HUES6 (cell line): Measurements from ENCODE around the gene PLXDC1.

ENCODE experiments used
- H3K27ac ChIP-seq: 2 replicates; pipeline ENCODE4 v1.7.0; 2013; ENCODE audit warnings: low read depth, mild to moderate bottlenecking, low read length, inconsistent platforms
- H3K27me3 ChIP-seq: 2 replicates; pipeline ENCODE4 v1.6.1; 2013; ENCODE audit warnings: low read length; ENCODE audit not compliant: control insufficient read depth, insufficient read depth
- H3K36me3 ChIP-seq: 2 replicates; pipeline ENCODE4 v1.6.1; 2013; ENCODE audit warnings: low read length; ENCODE audit not compliant: control insufficient read depth, insufficient read depth
- H3K4me1 ChIP-seq: 2 replicates; pipeline ENCODE4 v1.6.1; 2013; ENCODE audit warnings: low read length; ENCODE audit not compliant: control insufficient read depth, insufficient read depth
- H3K4me3 ChIP-seq: 2 replicates; pipeline ENCODE4 v1.5.1; 2013; ENCODE audit warnings: low read depth, low read length
- H3K9ac ChIP-seq: one replicate; pipeline ENCODE4 v1.6.1; 2013; ENCODE audit warnings: mild to moderate bottlenecking, low read length
- H3K9me3 ChIP-seq: 2 replicates; pipeline ENCODE4 v1.6.1; 2013; ENCODE audit warnings: low read depth, low read length; ENCODE audit not compliant: control insufficient read depth, insufficient read depth

PLXDC1 gene

DNA sequence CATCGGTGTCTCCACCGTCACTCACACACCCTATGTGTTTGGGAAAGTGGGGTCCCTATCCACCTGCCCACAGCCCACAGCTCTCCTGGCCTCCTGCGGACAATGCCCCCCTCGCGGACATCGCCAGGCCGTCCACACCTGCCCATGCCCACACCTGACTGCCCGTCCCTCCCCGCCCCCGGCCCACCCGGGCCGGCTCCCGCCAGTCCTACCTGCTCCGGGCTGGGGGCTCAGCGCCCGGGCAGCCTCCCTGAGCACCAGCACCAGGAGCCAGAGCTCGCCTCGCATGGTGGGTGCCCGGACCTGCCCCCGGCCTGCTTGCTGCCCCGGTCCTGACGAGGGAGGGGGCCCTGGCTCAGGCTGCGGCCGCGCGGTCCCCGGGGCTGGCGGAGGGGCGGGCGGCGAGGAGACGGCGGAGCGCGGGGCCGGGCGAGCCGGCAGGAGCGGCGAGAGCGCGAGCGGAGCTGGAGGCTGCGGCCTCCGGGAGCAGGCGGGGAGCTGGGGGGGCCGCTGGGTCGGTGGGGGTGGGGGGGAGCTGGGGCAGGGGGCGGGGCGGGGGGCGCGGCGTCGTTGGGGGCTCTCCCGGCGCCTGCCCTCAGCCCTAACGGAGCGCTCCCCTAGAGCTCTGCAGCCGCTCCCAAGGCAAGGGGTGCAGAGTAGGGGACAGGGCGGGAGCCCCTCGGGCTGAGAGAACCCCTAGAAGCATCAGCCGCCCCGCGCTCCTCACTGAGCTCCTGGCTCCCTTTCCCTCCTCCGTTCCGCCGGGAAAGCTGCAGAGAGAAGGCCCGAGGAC is at the start of gene PLXDC1:
PLXDC1 (minus strand) TSS at position 488 of the 793 bp plus-strand sequence; CDS start at position 288, 200 bp downstream.
- no peak within 1 kb of the TSS for H3K27ac ChIP-seq
- peaks cover 3% of the 10 kb centered on the region; the same call in 1 of the 2 replicates for H3K4me1 ChIP-seq
- no peaks in the 10 kb centered on the region for H3K9me3 ChIP-seq
- H3K9ac ChIP-seq: no peak within 1 kb of the TSS
- H3K27me3 ChIP-seq: peaks cover 35% of the 10 kb centered on the region
- H3K4me3 ChIP-seq: peak within 1 kb of the TSS; percentile 95
- H3K36me3 ChIP-seq: no peaks in the 10 kb centered on the region

DNA sequence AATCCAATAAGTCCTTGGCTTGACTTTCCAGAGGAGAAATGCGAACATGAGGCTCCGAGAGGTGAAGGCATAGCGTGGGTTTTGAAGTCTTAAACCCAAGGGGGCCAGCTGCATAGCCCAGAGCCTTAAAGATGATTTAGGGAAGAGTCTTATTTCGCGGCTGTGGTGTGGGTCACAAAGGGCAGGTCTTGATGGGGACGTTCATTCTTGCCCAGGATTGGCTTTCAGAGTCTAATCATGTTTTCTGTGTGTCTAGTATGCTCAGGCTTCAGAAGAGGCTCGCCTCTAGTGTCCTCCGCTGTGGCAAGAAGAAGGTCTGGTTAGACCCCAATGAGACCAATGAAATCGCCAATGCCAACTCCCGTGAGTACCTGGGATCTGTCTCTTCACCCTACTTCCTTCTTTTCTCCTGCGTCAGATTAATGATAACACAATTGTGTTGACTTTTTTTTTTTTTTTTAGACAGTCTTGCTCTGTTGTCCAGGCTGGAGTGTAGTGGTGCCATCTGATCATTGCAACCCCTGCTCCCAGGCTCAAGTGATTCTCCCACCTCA is 49.6 kb upstream of the PLXDC1 start:
- no peaks in the 10 kb centered on the region for H3K9me3 ChIP-seq
- H3K27ac ChIP-seq: peak overlapping the region; percentile 100
- H3K27me3 ChIP-seq: no peaks in the 10 kb centered on the region
- H3K4me1 ChIP-seq: peaks cover 16% of the 10 kb centered on the region
- H3K36me3 ChIP-seq: peaks cover 49% of the 10 kb centered on the region
- H3K4me3 ChIP-seq: peak overlapping the region; percentile 99
- peak overlapping the region; percentile 97 for H3K9ac ChIP-seq

DNA sequence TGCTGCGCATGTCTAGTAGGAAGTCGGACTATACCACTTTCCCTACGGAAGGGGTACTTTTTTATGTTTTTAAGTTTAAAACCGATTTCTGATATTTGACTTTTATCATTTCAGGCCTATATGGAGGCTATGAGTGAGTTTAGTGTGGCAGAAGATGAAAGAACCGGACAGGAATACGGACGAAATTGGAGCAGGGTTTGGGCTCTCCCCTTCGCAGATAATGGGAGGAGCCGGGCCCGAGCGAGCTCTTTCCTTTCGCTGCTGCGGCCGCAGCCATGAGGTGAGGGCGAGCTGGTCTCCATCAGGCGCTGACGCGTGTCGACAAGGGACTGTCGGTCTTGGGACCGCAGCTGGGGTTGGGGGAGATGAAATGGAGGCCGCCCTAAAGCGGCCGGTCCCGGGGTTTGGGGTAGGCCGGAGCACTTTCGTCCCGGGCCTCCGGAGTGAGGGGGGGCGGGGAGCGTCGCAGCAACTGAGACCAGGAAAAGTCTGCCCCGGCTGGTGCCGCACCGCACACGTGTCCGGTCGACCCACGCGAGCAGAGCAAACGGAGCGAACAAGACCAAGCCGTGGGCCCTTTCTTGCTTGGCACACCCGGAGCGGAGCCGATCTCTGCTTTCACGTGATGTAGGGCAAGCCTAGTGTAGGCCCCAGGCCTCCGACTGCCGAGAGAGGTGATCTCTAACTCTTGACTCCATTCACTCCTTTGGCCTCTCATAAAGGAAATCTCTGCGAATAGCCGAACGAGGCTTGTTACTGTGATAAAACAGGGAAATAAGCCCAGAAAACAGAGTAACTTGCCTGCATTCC is 48.8 kb upstream of the PLXDC1 start, which contains the start of gene RPL19:
RPL19 (plus strand) TSS at position 214 of the 810 bp plus-strand sequence; CDS start at position 276, 62 bp downstream.
- H3K9ac ChIP-seq: peak within 1 kb of the TSS; percentile 97
- peaks cover 23% of the 10 kb centered on the region for H3K4me1 ChIP-seq
- H3K4me3 ChIP-seq: peak within 1 kb of the TSS; percentile 99
- H3K27ac ChIP-seq: peak within 1 kb of the TSS; percentile 100
- H3K36me3 ChIP-seq: peaks cover 48% of the 10 kb centered on the region
- H3K27me3 ChIP-seq: no peaks in the 10 kb centered on the region
- H3K9me3 ChIP-seq: no peaks in the 10 kb centered on the region

DNA sequence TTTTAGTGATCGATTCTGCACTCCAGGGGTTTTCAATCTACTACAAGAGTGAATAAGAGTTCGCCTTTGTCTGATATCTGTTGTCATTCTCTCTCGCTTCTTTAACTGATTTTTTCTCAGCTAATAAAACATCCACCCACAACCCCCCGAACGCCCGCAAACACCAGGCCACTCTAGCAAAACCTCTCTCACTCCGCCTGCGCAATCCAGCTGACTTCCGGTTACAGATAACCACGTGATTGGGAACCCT is 48.3 kb upstream of the PLXDC1 start:
- Histone ChIP-seq H3K4me1 (peaks cover 28% of the 10 kb centered on the region), H3K27me3 (no peaks in the 10 kb centered on the region), H3K9ac (peak overlapping the region; percentile 97), H3K4me3 (peak overlapping the region; percentile 99), H3K27ac (peak overlapping the region; percentile 100), H3K9me3 (no peaks in the 10 kb centered on the region), H3K36me3 (peaks cover 43% of the 10 kb centered on the region)

DNA sequence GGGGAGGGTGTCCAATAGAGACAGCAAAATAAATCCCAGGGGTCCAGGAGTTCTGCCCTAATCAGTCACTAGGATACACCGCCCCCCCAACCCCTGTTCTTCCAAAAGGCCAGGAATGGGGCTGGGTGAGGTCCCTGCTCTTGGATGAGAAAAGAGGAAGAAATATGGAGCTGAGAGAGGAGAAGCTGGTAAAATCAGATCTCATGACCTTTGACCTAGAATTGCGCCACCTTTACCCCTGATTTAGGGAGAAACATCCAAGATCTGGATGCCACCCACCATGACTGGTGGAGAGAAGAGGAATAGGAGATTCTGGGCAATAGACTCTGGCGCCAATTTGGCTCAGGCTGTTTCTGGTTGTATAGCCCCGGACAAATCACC is 46.7 kb upstream of the PLXDC1 start:
- Histone ChIP-seq H3K4me1 (peaks cover 34% of the 10 kb centered on the region), H3K4me3 (peak overlapping the region; percentile 66), H3K9me3 (no peaks in the 10 kb centered on the region), H3K27me3 (no peaks in the 10 kb centered on the region), H3K36me3 (peaks cover 32% of the 10 kb centered on the region), H3K9ac (no peak overlapping the region), H3K27ac (no peak overlapping the region; the same call in 1 of the 2 replicates)

DNA sequence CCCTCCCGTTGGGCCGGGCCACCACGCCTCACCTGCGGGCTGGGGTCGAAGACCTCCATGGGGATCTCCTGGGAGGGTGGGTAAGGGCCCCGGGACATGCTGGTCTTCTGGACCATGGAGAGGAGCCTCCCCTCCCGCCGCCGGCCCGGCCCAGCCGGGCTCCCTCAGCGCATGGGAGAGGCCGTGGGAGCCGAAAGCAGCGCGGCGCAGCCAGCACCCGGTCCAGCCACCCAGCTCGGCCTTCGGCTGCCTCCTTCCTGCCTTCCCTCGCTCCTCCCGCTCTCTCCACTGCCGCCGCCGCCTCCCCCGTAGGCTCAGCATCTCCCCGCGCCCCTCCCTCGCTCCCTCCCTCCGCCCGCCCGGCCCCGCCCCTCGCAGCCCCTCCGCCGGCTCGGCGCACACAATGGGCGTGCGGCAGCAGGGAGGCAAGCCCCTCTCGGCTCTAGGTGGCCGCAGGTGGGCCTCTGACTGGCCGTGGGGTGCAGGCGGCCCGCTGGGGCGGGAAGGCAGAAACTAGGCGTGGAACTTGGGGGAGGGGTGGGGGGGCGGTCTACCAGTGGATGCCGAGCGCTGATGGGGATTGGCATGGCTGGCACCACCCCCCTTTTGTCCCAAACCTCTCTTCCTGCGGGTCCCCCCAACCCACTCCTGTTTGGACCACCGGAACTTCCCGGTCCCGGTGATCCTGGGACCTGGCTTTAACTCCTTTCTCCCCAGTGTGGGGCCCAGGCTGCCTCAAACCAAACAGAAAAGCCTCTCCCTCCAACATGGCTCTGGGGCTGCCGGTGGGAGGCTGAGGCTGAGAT is 46.1 kb upstream of the PLXDC1 start, which contains the start of gene CACNB1:
CACNB1 (minus strand) TSS at position 290 of the 806 bp plus-strand sequence; CDS start at position 116, 174 bp downstream.
- Histone ChIP-seq H3K4me1 (peaks cover 34% of the 10 kb centered on the region), H3K9me3 (no peaks in the 10 kb centered on the region), H3K9ac (no peak within 1 kb of the TSS), H3K27ac (no peak within 1 kb of the TSS; the same call in 1 of the 2 replicates), H3K27me3 (no peaks in the 10 kb centered on the region), H3K36me3 (peaks cover 31% of the 10 kb centered on the region), H3K4me3 (peak within 1 kb of the TSS; percentile 66)

DNA sequence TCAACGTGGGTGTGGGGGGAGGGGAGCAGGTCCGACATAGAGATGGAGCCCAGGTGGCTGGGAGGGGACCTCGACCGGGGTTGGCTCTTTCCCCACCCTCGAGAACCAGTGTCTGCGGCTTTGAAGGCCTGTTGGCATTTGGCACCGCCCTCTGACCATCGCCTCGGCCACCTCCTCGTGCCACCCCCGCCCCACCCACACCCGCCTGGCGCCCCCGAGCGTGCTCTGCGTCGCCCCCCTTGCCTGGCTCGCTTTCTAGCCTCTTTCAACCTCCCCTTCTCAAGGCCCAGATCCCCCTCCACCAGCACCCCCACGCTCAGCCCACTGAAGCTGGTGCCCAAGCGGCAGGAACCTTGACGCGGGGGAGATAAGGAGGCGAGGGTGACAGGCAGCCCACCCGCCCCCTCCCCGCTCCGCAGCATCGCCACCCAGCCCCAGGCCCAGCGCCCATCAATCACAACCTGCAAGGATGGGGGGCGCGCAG is 45.4 kb upstream of the PLXDC1 start:
- Histone ChIP-seq H3K36me3 (peaks cover 31% of the 10 kb centered on the region), H3K4me1 (peaks cover 34% of the 10 kb centered on the region), H3K4me3 (peak overlapping the region; percentile 66), H3K9ac (no peak overlapping the region), H3K27me3 (no peaks in the 10 kb centered on the region), H3K27ac (no peak overlapping the region), H3K9me3 (no peaks in the 10 kb centered on the region)

DNA sequence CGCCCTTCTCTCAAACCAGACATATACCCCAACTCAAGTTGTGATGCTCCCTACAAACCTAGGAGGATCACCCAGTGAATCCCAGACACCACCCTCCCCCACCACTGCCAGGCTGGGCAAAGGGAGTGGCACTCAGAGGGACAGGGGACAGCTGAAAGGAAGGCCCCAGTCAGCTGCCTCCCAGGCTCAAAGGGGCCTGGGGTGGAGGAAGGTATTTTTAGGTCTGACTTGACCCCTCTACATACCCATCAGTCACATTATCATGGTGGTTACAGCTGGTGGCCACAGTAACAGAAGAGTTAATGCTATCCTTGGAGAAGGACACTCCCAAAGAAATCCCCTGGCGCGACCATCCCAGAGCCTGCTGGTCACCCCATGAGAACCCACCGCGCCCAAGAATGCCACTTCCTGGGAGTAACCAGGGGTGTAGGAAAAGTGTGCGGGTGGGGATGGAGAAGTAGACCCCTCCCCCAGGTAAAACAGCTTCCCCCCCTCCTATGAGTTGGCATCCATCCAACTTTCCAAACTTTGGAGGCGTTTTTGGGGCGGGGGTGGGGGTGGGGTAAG is 44.9 kb upstream of the PLXDC1 start:
- H3K4me3 ChIP-seq: peak overlapping the region; percentile 66
- H3K27ac ChIP-seq: no peak overlapping the region
- H3K36me3 ChIP-seq: peaks cover 31% of the 10 kb centered on the region
- H3K9me3 ChIP-seq: no peaks in the 10 kb centered on the region
- no peaks in the 10 kb centered on the region for H3K27me3 ChIP-seq
- H3K4me1 ChIP-seq: peaks cover 34% of the 10 kb centered on the region
- no peak overlapping the region for H3K9ac ChIP-seq

DNA sequence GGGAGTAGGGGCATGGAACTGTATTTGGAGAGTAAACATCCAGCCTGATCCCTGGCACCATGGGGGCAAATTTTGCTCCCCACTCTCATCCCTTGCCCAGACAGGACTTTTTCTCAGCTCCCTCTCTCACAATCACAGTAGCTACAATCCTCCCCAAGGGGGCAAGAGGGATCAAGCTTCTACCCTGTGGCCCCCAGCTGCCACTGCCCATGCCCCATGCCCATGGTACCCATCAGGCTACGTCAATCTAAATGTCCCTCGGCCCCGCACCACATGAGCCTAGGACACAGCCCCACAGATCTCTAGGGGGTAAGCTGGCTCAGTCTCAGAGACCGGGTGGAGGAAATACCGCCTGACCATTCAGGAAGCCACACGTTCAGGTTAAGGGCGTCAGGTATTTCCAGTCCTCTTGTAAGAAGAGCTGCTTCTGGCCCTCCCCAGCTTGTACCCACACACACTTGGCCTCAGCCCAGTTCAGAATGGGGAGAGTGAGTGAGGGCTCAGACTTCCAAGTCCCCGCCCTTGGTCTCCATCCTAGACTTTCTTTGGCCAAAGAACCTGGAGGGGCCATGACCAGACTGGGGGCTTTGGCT is 44.2 kb upstream of the PLXDC1 start:
- Histone ChIP-seq H3K4me1 (peaks cover 29% of the 10 kb centered on the region), H3K27me3 (no peaks in the 10 kb centered on the region), H3K36me3 (peaks cover 29% of the 10 kb centered on the region), H3K4me3 (peak overlapping the region; percentile 66), H3K27ac (no peak overlapping the region), H3K9me3 (no peaks in the 10 kb centered on the region), H3K9ac (no peak overlapping the region)
